OCI-LY1 (cell line): Measurements from ENCODE around the gene ASF1A.

Experiments used
- CTCF ChIP-seq: fragments of 200-600 bp; sonication (generic), shearing (Covaris generic); IDR thresholded peaks from 2 replicates; pipeline ENCODE4 v1.5.1; 2017; ENCODE audit warnings: mild to moderate bottlenecking, antibody characterized with exemption, low read length, moderate library complexity, mixed read lengths
- EZH2 ChIP-seq: fragments of 200-600 bp; sonication (generic), shearing (Covaris generic); IDR thresholded peaks from 2 replicates; pipeline ENCODE4 v1.8.0; 2017; ENCODE audit warnings: borderline replicate concordance, mixed run types, mild to moderate bottlenecking, antibody characterized with exemption, low read length, moderate library complexity, mixed read lengths

GRCh38 chr6:118931436-118931835 is 37.5 kb downstream of the ASF1A start:
- TF ChIP-seq CTCF (no peak), EZH2 (no peak)
